ENCODE data around the gene XRCC6.

DNA sequence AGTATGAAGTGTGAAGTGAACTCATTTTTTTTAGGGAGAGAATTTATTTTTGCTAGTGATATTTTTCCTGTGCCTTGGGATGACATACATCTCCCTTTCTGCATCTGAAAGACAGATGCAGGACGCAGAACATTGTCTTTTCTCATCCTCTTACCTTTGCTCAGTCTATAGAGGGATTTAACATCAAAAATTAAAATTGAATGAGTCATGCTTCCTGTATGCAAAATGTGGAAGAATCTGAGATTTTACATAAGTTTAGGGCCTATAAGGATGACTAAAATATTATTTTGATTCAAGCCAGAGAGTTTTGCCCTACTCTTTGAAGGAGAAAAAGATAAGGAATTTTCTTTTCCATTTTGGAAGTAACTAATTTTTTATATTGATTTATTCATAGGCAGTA lies 27.3 kb downstream of the XRCC6 start:
- TF ChIP-seq CTCF (conservative IDR thresholded peaks at IDR 0.05; ENCODE audit: low read length) (no peak), EZH2phosphoT487 (IDR thresholded peaks at IDR 0.05; ENCODE audit: borderline replicate concordance) (no peak)

Data from Loucy (cell line).